ENCODE measurements around the gene MBNL1. TPM values are rescaled to one million over a fixed set of nuclear protein-coding genes. Genes with fewer than 3 reads are reported as not detected.

MBNL1 gene
- total RNA-seq, 4 donors from 2014 or later: 190 to 279 (median 216) TPM

GRCh38 chr3:152488449-152488848 lies 219.7 kb downstream of the MBNL1 start:
- Histone ChIP-seq H3K4me3 (replicated peaks in 1 of 3) (no peak overlapping the region), H3K36me3 (no peaks in the 10 kb centered on the region), H3K27me3 (no peaks in the 10 kb centered on the region), H3K4me1 (no peaks in the 10 kb centered on the region), H3K27ac (no peak overlapping the region), H3K9me3 (no peaks in the 10 kb centered on the region)
- WGBS, 2 donors: 91 to 96% methylated on average over 1 of the region's 1 CpG
- no peak for DNase-seq
- intact Hi-C loops (cut with DNase I): no loop called here
- TF ChIP-seq POLR2A (IDR thresholded peaks at IDR 0.05) (no peak), CTCF (IDR thresholded peaks at IDR 0.05) (no peak)

- Histone ChIP-seq H3K27ac (no peak overlapping the region), H3K36me3 (no peaks in the 10 kb centered on the region), H3K27me3 (no peaks in the 10 kb centered on the region), H3K9me3 (no peaks in the 10 kb centered on the region), H3K4me3 (replicated peaks in 1 of 3) (no peak overlapping the region), H3K4me1 (no peaks in the 10 kb centered on the region)
- DNase-seq: no peak
- WGBS, 2 donors: 93 to 96% methylated on average over 2 of the region's 2 CpGs
- TF ChIP-seq CTCF (IDR thresholded peaks at IDR 0.05) (no peak), POLR2A (IDR thresholded peaks at IDR 0.05) (no peak)
- intact Hi-C loops (cut with DNase I): no loop called here
Measured at GRCh38 chr3:152491922-152492321, 223.2 kb downstream of the MBNL1 start.

GRCh38 chr3:152496286-152496685 lies 227.6 kb downstream of the MBNL1 start:
- Histone ChIP-seq H3K9me3 (no peaks in the 10 kb centered on the region), H3K36me3 (no peaks in the 10 kb centered on the region), H3K27me3 (no peaks in the 10 kb centered on the region), H3K4me3 (replicated peaks in 1 of 3) (no peak overlapping the region), H3K4me1 (no peaks in the 10 kb centered on the region), H3K27ac (peak overlapping the region in 1 of 3 donors; percentile 34)
- no peak for DNase-seq
- intact Hi-C loops (cut with DNase I): no loop called here
- TF ChIP-seq CTCF (IDR thresholded peaks at IDR 0.05) (no peak), POLR2A (IDR thresholded peaks at IDR 0.05) (no peak)
- 79 to 92% methylated on average over 1 of the region's 1 CpG for WGBS, 2 donors

GRCh38 chr3:152496716-152497115 lies 228.0 kb downstream of the MBNL1 start:
- 32 to 38% methylated on average over 1 of the region's 1 CpG for WGBS, 2 donors
- no peaks in the 10 kb centered on the region for H3K27me3 ChIP-seq
- TF ChIP-seq POLR2A (IDR thresholded peaks at IDR 0.05) (no peak), CTCF (IDR thresholded peaks at IDR 0.05) (no peak)
- no peaks in the 10 kb centered on the region for H3K4me1 ChIP-seq
- H3K36me3 ChIP-seq: no peaks in the 10 kb centered on the region
- H3K4me3 ChIP-seq (replicated peaks in 1 of 3): no peak overlapping the region
- intact Hi-C loops (cut with DNase I): no loop called here
- H3K9me3 ChIP-seq: no peaks in the 10 kb centered on the region
- H3K27ac ChIP-seq: peak overlapping the region in 2 of 3 donors; percentile 34 to 48
- no peak for DNase-seq

- no peak for DNase-seq
- intact Hi-C loops (cut with DNase I): no loop called here
- TF ChIP-seq POLR2A (IDR thresholded peaks at IDR 0.05): no peak
- no peak for TF ChIP-seq CTCF (IDR thresholded peaks at IDR 0.05)
- WGBS, 2 donors: 55 to 56% methylated on average over 3 of the region's 3 CpGs
- H3K36me3 ChIP-seq: no peaks in the 10 kb centered on the region
- H3K4me3 ChIP-seq (replicated peaks in 1 of 3): no peak overlapping the region
- H3K27me3 ChIP-seq: no peaks in the 10 kb centered on the region
- no peaks in the 10 kb centered on the region for H3K4me1 ChIP-seq
- H3K9me3 ChIP-seq: no peaks in the 10 kb centered on the region
- peak overlapping the region; percentile 34 to 48 (median 43) for H3K27ac ChIP-seq
Measured at GRCh38 chr3:152497457-152497856, 228.7 kb downstream of the MBNL1 start.
